GM19452 (cell line): ENCODE measurements around the gene GEMIN7.

Experiments
- ATAC-seq: cut with Tn5 transposase; IDR thresholded peaks from one replicate; pipeline ENCODE4 v1.9.1; 2021; ENCODE audit not compliant: unreplicated experiment

The GEMIN7 gene

DNA sequence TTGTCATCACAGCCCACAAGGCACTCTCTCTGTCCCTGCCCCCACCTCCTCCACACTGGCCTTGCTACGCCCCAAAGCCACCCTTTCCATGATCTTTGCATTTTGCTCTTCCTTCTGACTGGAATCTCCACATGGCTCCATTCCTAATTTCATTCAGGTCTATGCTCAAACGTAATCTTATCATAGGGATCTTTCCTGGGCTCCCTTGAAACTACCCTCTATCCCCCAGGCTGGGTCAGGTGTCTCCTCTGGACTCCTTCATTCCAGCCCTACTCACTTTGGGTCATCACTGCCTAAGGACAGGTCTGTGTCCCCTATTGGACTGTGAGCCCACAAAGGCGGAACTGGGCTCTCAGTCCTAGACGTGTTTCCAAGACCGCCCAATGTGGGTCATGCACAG lies 3.1 kb downstream of the GEMIN7 start:
- no peak for ATAC-seq

DNA sequence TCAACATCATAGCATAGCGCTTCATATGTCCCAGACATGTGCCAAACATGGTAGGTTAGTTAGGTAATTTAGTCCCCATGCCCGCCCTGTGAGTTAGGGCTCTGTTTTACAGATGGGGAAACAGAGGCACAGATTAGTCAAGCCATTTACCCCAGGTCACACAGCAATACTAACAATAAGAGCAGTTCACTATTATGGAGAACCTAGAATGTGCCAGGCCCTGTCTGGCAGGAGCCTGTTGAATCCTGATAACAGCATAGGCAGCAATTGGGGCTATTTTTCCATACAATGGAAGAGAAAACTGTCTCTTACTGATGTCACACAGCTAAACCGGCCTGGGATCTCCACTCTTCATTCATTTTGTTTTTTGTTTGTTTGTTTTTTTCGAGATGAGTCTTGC lies 7.4 kb downstream of the GEMIN7 start:
- ATAC-seq, result no peak

DNA sequence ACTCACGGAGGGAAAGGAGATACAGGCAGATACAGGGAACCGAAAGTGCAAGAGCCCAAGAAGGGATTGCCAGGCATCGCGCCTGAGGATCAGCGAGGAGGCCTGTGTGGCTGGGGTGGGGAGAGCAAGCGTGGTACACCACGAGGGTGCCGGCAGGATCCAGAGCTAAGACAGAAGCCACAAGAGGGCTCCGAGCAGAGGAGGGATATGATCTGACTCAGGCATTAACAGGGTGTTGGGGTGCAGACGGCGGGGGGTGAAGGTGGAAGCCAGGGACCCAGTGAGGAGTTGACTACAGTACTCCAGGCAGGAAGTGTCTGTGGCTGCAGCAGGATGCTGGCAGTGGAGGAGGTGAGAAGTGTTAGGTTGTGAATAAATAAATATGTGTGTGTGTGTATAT lies 8.5 kb downstream of the GEMIN7 start:
- ATAC-seq, result no peak

DNA sequence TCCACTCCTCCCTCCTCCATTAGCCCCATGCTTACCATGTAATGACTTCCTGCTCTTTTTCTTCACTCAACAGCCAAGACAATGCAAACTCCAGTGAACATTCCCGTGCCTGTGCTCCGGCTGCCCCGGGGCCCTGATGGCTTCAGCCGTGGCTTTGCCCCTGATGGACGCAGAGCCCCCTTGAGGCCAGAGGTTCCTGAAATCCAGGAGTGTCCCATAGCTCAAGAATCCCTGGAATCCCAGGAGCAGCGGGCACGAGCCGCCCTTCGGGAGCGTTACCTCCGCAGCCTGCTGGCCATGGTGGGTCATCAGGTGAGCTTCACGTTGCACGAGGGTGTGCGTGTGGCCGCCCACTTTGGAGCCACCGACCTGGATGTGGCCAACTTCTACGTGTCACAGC lies 11.0 kb downstream of the GEMIN7 start:
- no peak for ATAC-seq

DNA sequence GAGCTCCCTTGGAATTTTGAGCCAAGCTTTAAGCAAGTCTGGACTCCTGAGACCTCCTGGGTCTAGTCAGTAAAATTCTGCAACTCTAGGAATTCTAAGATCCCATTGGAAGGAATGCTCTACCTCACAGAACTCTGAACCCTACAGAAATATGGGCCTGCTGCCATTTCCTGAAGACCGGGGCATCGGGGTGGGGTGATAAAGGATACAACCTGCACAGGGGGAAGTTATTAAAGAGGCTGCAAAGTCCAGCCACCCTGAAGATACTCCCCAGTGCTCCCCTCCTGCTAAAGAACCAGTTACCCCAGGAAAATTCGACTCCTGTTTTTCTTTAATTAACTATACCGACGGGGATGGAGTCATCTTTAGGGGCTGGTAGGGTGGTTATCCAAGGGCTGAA lies 11.5 kb downstream of the GEMIN7 start:
- ATAC-seq, result no peak

DNA sequence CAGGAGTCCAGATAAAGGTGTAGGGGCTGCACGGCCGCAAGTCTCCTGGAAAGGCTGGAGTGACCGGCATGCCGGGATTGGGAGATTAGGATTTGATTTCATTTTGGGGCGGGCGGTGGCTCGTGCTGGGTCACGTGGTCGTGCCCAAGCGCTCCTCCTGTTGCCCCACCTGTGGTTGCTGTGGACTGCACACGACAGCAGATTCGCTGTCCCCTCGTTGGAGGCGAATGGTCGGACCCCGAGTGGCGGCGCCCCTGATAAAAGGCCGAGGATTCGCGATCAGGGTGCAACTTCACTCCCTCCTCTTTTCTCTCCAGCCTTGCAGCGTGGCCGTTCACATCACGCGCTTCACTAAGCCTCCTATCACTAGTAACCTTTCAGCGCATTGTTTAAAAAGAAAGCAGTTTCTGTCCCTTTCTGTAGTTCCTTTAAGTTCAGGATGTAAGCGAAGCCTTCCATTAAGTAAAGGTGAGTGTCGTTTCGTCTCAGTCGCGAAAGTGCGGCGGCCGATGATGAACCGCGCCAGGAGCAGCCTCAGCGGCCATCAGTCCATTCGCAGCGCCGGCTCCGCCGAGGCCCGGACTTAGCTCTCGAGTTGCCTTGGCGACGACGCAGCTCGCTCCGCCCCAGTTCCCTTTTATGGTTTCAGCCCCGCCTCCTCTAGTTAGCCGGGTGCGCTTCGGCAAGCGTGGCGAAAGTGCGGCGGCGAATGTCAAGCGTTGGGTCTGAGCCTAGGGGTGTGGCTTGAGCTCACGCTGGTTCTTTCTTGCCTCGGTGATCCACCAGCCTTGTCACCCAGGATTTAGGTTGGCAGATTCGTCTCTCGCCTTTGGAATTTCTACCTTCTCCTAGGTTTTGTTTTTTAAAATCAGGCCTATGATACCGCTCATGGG lies 12.2 kb downstream of the GEMIN7 start:
- ATAC-seq, result peak; percentile 53

DNA sequence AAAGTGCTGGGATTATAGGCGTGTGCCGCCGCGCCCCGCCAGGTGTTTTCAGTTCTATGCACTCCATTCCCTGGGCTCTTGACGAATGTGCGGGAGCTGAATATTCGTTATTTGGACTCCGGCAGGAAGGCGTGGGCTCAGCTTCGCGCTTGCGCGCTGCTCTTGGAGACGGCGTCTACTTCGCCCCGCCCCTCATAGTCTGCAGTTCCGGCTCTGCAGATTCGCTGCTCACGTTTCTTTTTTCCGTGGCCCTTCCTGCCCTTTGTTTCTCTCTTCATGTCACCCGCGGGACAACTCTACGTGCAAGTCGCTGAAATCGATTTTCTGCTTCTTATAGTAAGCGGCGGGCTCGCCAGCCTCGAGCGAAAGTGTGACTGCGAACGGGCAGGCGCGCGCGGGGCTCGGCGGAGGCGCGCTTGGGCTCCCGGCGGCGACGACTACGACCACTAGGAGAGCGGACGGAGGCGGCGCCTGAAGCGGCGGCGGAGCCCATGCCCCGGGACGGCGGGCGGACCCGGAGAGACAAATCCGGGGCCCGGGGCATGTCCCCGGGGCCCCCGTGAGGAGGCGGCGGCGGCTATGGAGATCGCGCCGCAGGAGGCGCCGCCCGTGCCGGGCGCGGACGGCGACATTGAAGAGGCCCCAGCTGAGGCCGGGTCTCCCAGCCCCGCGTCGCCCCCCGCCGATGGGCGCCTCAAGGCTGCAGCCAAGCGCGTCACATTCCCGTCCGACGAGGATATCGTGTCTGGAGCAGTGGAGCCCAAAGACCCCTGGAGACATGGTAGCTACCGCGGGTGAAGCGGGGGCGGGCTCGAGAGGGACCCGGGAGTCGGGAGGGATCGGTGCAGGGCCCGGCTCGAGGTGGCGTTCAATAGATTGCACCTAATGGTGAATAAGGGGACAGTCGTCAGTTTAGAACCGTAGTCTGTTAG lies 14.0 kb downstream of the GEMIN7 start, which contains the start of gene PPP1R37:
TSS of gene PPP1R37 (plus strand) at position 433 of the 932 bp plus-strand sequence. CDS start at position 580, 147 bp downstream.
- peak; percentile 61 for ATAC-seq

DNA sequence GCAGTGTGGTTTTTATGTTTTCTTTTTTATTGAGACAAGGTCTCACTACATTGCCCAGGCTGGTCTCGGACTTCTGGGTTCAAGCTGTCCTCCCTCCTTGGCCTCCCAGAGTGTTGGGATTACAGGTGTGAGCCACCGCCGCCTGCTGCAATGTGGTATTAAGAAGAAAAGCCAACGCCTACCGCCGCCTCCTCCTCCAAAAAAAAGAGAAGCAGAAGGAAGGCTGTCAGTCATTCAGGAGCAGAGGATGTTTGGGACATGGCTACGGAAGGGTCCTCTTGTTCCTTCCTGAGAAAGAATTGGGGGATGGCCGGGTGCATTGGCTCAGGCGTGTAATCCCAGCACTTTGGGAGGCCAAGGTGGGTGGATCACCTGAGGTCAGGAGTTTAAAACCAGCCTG lies 15.1 kb downstream of the GEMIN7 start:
- ATAC-seq, result no peak

DNA sequence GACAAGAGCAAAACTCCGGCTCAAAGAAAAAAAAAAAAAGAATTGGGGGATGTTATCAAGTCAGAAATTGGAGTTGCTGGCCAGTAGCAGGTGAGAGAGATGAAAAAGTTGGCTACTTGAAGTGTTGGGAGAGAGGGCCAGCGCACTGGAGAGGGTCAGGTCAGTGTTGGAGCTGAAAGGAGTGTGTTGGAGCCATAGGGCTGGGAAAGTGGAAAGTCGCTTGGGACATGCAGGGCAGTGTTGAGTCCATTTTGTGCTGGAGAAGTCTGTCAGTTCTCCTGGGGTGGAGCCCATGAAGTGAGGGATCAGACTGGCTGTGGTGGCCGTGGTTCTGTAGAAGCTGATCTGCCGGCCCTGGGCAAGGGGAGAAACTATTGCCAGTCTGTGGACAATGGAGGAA lies 15.6 kb downstream of the GEMIN7 start:
- no peak for ATAC-seq

DNA sequence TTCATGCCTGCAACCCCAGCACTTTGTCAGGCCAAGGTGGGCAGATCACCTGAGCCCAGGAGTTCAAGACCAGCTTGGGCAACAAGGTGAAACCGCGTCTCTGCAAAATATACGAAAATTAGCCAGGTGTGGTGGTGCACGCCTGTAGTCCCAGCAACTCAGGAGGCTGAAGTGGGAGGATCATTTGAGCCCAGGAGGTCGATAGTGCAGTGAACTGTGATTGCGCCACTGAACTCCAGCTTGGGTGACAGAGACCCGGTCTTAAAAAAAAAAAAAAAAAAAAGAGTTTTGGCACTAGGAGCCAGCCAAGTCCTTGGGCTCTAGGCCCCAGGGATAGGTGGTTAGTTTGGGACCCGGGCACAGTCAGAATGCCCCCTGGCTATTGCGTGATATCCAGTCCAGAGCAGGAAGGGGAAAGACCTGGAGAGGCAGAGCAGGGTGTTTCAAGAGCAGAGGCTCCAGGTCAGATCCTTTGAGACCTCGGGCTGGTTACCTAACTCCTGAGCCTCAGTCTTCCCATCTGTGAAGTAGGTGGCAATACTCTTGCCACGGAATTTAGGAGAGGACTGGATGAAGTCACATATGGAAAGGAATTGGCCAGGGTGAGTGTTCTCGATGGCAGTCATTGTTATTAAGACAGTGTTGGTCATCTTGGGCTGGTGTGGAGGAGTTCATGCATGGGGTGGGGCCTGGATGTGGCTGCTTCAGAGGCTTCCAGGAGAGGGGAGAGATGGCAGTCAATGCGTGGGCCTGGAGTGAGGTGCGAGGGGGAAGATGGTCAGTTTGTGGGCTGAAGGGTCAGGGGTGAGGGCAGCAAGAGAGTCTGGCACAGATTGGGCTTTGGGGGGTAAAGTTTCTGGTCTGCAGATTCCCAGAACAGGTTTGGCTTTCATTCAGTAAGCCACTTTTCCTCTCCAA lies 16.7 kb downstream of the GEMIN7 start:
- no peak for ATAC-seq

DNA sequence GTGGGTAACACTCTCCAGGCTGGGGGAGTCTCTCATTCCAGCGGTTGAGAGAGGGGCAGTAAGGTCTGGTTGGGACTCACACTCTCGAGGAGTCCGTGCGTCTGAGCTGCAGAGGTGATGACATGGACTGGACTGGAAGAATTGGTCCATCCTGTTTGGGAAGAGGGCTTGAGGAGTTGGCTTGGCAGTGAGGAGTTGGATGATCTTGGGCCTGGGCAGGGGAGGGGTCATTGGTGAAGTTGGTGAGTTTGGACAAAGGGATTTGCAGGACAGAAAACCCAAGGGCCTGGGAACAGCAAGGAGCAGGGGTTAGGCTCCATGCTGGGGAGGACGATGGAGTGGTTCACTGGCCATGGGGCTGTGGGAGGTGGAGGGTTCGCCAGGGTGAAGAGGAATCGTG lies 17.6 kb downstream of the GEMIN7 start:
- no peak for ATAC-seq

DNA sequence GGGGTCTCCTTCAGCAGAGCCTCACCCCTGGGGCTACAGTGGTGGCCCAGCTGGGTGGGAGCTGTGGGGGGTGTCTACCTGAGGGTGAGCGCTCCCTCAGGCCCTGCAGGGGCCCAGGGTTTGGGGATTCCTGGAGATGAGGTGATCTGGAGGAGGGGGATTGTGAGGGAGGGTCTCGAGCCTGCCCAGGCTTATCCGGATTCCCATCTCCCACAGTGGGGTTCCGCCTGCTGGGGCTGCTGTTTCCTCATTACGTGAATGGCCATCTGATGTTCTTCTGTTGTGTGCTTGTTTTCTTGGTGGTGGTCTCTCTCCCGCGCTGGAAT lies 18.4 kb downstream of the GEMIN7 start:
- ATAC-seq, result no peak

DNA sequence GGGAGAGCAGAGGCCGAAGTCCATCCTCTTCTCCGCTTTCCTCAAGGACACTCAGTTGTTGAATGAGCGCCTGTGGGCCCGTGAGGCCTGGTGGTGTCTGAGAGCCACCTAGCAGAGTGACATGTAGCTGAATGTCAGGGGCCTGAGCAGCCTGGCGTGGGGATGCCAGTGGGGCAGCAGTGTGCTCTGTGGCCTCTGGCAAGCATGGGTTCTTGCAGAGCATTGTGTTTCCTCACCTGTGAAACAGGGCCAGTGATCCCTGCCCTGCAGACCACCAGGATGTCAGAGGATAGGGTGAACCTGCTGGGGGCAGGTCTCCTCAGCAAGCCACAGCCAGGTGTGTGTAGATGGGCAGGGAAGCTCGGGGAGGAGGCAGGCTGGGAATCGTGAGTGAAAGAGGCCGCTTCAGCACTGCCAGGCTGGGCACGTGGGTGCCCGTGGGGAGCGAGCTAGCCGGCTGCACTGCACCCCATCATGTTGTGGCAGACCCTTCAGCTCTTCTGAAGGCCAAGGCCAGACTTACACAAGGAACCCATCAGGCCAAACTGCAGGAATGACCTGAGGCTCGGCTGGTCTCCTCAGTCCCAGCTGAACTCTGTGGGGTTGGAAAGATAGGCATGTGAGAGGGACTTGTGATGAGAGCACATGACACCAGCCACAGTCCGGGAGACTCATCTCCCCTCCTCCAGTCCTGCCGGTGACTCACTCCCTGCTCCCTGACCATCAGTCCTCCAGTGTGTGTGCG lies 18.9 kb downstream of the GEMIN7 start:
- ATAC-seq, result no peak

DNA sequence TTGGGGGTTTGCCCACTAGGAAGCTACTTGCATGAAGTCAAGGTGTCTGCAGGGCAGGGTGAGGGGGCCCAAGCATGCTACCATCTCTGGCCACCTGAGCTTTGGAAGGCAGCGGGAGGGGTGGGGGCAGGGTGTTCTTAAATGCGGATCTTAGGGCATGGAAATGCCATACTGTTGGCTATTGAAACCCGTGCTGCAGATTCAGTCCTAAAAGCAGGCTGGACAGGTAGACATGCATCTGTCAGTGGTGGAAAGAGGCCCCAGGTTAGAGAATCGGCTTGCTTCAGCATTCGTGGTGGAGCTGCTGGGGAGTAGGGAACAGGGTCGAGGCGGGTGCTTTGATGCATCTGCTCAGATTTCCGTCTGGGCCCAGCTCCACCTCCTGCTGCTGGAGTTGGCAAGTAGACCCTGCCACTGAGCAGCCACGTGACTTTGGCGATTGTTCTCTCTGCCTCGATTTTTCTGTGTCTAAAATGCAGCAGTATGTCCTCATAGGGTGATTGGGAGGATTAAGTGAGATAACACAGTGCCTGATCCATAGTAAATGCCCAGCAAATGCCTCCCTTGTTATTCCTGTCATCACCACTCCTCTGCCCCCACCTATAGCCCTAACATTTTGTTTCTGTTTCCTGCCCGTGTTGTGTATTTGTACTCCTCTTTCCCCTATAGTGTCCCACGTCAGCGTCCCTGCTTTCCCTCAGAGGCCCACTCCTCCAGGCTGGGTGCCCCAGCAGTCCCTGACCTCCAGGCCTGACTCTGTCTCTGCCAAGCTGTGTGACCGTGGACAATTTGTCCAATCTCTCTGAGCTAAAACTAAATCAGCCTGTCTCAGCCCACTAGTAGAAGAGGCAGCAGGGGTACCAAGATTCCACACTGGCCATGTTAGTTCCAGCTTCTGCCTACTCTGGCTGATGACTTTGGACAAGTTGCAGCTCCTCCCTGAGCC lies 19.7 kb downstream of the GEMIN7 start:
- ATAC-seq, result no peak

DNA sequence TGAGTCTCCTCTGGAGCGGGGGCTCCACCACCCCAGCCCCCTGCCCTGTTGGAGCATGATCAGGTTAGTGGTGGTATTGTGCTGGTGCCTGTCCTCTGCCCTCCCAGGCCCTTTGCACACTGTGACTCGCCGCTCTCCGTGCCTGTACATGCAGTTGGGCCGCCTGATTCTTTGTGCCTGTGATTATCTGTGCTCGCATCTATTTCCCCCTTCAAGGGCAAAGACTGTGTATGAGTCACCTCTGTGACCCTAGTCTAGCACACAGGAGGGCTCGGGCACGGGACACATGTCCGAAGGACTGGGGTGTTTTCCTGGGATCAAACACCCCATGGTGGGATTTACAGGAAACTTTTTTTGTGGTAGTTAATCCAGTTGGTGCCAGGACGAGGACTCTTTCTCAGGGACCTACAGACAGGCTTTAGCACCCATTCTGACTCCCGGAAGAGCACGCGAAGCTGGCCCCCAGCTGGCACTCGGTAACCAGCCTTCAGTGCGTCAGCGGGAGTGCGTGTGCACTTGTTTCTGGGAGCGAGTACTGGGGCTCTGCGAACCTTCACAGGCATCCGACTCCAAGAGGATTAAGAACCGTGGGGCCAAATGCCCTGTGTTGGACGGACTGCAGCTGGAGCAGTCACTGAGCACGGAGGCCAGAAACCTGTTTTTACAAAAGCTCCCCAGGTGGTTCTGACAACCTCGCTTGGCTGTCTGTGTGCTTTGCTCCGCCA lies 20.6 kb downstream of the GEMIN7 start:
- ATAC-seq, result no peak

DNA sequence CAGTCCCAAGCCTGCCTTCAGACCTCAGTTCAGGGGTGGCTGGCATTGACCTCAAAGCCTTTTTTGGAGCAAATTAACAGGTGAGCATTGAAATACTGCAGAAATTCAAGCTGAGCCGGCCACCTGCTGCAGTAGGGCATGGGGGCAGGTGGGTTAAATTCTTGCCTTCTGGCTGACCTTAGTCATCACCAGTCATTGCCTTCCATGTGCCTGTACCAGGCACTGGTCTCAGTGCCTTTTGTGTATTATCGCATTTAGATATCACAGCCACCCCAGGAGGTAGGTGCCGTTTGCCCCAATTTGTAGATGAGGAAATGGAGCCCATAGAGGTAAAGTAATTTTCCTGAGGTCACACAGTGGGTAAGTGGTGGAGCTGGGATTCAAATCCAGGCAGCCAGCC lies 21.1 kb downstream of the GEMIN7 start:
- no peak for ATAC-seq

DNA sequence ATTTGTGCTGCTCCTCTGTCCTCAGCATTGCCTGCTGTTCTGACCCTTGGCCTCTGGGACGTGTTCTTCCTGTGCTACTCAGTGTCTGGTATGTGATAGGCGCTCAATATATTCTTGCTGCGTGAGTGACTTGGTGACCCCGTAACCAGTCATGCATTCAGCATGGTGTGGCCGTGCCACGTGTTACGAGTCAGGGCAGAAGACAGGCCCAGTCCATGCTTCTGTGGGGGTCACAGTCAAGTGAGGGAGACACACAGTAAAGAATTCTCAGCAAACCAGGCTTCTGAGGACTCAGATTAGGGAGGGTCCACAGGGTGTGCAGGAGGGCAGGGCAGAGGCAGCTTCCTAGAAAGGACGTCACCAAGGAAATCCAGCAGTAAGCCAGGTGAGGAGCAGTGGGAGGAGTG lies 21.8 kb downstream of the GEMIN7 start:
- no peak for ATAC-seq

DNA sequence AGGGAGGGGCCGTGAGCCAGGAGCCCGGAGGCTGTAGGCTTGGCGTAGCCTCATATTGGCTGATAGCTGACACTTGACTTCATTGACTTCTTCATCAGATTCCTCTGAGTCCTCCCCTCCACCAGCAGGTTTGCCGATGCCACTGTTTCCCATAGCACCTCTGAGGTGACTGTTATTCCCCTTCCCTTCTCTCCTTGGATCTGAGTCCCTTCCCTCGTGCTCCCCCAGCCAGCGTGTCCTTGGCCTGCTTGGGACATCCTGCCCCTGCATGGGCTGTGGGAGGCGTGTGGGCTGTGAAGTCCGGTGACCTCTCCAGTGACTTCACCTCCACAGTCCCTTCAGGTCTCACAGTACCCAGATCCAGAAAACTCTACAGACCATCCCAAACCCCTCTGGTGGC lies 22.7 kb downstream of the GEMIN7 start:
- no peak for ATAC-seq
